A673 (cell line): Measurements from ENCODE around the gene ADAD1. TPM values are rescaled to one million over a fixed set of nuclear protein-coding genes. Genes with fewer than 3 reads are reported as not detected.

Source experiments
- BruUV-seq: library from RNA; stranded (reverse); fragments of 400-500 nt; replicated peaks from 2 replicates; lab custom pipeline; 2021; lab: Mats Ljungman, UMichigan
- CTCF ChIA-PET: fragments of 300-600 bp; sonication (Branson Sonifier 250); formaldehyde crosslinking; loops from one replicate; lab custom pipeline; 2022; ENCODE audit warnings: antibody characterized with exemption; lab: Charles Lee
- POLR2A ChIA-PET: fragments of 300-600 bp; sonication (Branson Sonifier 250); formaldehyde crosslinking; loops from one replicate; lab custom pipeline; 2022; ENCODE audit warnings: antibody characterized with exemption; ENCODE audit not compliant: low non-redundant PET; lab: Charles Lee
- DNase-seq: peaks from one replicate; pipeline ENCODE4 v3.0.0-alpha.2; 2015; ENCODE audit warnings: low spot score
- H3K27ac ChIP-seq: fragments of 200-600 bp; sonication (generic); 2 replicates; pipeline ENCODE4 v1.5.1; 2016; ENCODE audit warnings: mixed run types, low read depth, mild to moderate bottlenecking, mixed read lengths, antibody characterized with exemption, low read length; ENCODE audit not compliant: poor library complexity, severe bottlenecking
- H3K27me3 ChIP-seq: fragments of 200-600 bp; sonication (generic); replicated peaks from 2 replicates; pipeline ENCODE4 v1.6.1; 2017; ENCODE audit warnings: mixed run types, low read depth, mild to moderate bottlenecking, mixed read lengths, antibody characterized with exemption, low read length; ENCODE audit not compliant: insufficient read depth, poor library complexity
- H3K36me3 ChIP-seq: fragments of 200-600 bp; sonication (generic); 2 replicates; pipeline ENCODE4 v1.6.1; 2016; ENCODE audit warnings: mixed run types, mild to moderate bottlenecking, mixed read lengths, antibody characterized with exemption, low read length; ENCODE audit not compliant: insufficient read depth, poor library complexity, severe bottlenecking
- H3K4me1 ChIP-seq: fragments of 200-600 bp; sonication (generic); 2 replicates; pipeline ENCODE4 v1.6.1; 2017; ENCODE audit warnings: mixed run types, mild to moderate bottlenecking, mixed read lengths, antibody characterized with exemption, low read length; ENCODE audit not compliant: insufficient read depth, poor library complexity, severe bottlenecking
- H3K4me3 ChIP-seq: fragments of 200-600 bp; sonication (generic); 2 replicates; pipeline ENCODE4 v1.5.1; 2016; ENCODE audit warnings: low read depth, mixed run types, mild to moderate bottlenecking, mixed read lengths, low read length; ENCODE audit not compliant: poor library complexity, severe bottlenecking
- H3K9me3 ChIP-seq: fragments of 200-600 bp; sonication (generic); 2 replicates; pipeline ENCODE4 v1.6.1; 2016; ENCODE audit warnings: mixed run types, low read depth, mild to moderate bottlenecking, mixed read lengths, antibody characterized with exemption, low read length; ENCODE audit not compliant: poor library complexity, severe bottlenecking
- CTCF ChIP-seq: fragments of 300-800, 200-600 bp; sonication (generic); conservative IDR thresholded peaks from 2 replicates; pipeline ENCODE4 v1.5.1; 2017; ENCODE audit warnings: low read depth, mild to moderate bottlenecking, antibody characterized with exemption, low read length, moderate library complexity, mixed read lengths
- EZH2 ChIP-seq: fragments of 200-600 bp; sonication (generic); IDR thresholded peaks from 2 replicates; pipeline ENCODE4 v1.6.1; 2017; ENCODE audit warnings: borderline replicate concordance, low read depth, mild to moderate bottlenecking, mixed read lengths, antibody characterized with exemption, low read length; ENCODE audit not compliant: poor library complexity, severe bottlenecking
- intact Hi-C: fragments of 100-400 bp; cut with micrococcal nuclease; formaldehyde crosslinking; loops from one replicate; pipeline ENCODE4 v1.10.0; 2022; ENCODE audit not compliant: unreplicated experiment
- total RNA-seq: library from RNA; stranded (reverse); gene quantifications from 2 replicates; pipeline ENCODE4 v1.2.3, GENCODE V29; 2021

ADAD1 gene
- total RNA-seq, 1 experiment from 2014 or later: not detected

GRCh38 chr4:122469457-122469856 lies 90.6 kb downstream of the ADAD1 start:
- H3K9me3 ChIP-seq: no peaks in the 10 kb centered on the region
- H3K27ac ChIP-seq: no peak overlapping the region
- ChIA-PET CTCF (no interaction called here), POLR2A (no interaction called here)
- no peaks in the 10 kb centered on the region for H3K27me3 ChIP-seq
- DNase-seq: no peak
- no peaks in the 10 kb centered on the region for H3K4me1 ChIP-seq
- no TSS peak for BruUV-seq
- intact Hi-C loops: no loop called here
- TF ChIP-seq CTCF (no peak), EZH2 (no peak)
- no peaks in the 10 kb centered on the region for H3K36me3 ChIP-seq
- H3K4me3 ChIP-seq: no peak overlapping the region

- H3K27ac ChIP-seq: no peak overlapping the region
- CTCF ChIA-PET: no interaction called here
These were observed 96.4 kb downstream of the ADAD1 start for GRCh38 chr4:122475233-122475632.

GRCh38 chr4:122476126-122476525 lies 97.3 kb downstream of the ADAD1 start:
- no peak overlapping the region for H3K27ac ChIP-seq
- no peaks in the 10 kb centered on the region for H3K36me3 ChIP-seq
- no TSS peak for BruUV-seq
- POLR2A ChIA-PET: no interaction called here
- no peaks in the 10 kb centered on the region for H3K4me1 ChIP-seq
- DNase-seq: no peak
- H3K9me3 ChIP-seq: no peaks in the 10 kb centered on the region
- H3K4me3 ChIP-seq: no peak overlapping the region
- CTCF ChIA-PET: no interaction called here
- no peak for TF ChIP-seq EZH2
- no peak for TF ChIP-seq CTCF
- intact Hi-C loops: no loop called here
- no peaks in the 10 kb centered on the region for H3K27me3 ChIP-seq

More at GRCh38 chr4:122475233-122475632, 96.4 kb downstream of the ADAD1 start:
- BruUV-seq: no TSS peak
- no peaks in the 10 kb centered on the region for H3K27me3 ChIP-seq
- no peak for DNase-seq
- intact Hi-C loops: no loop called here
- no peak for TF ChIP-seq EZH2
- no peak for TF ChIP-seq CTCF
- no peak overlapping the region for H3K4me3 ChIP-seq
- no peaks in the 10 kb centered on the region for H3K4me1 ChIP-seq
- no peaks in the 10 kb centered on the region for H3K36me3 ChIP-seq
- POLR2A ChIA-PET: no interaction called here
- no peaks in the 10 kb centered on the region for H3K9me3 ChIP-seq
